Urinary bladder (tissue), 4 donors: ENCODE results near the gene ATG5. TPM values are rescaled to one million over a fixed set of nuclear protein-coding genes. Genes with fewer than 3 reads are reported as not detected.

Source experiments
- DNase-seq: peaks from one replicate; pipeline ENCODE4 v3.0.0-alpha.2; 2015; ENCODE audit errors: extremely low spot score
- H3K27ac ChIP-seq: one replicate; pipeline ENCODE4 v1.5.1; 2013; ENCODE audit warnings: low read depth, mild to moderate bottlenecking, moderate library complexity
- H3K36me3 ChIP-seq: one replicate; pipeline ENCODE4 v1.6.1; 2013; ENCODE audit warnings: mild to moderate bottlenecking, moderate library complexity; ENCODE audit not compliant: insufficient read depth
- H3K4me1 ChIP-seq: one replicate; pipeline ENCODE4 v1.6.1; 2013; ENCODE audit warnings: mild to moderate bottlenecking, moderate library complexity; ENCODE audit not compliant: insufficient read depth
- H3K4me3 ChIP-seq: one replicate; pipeline ENCODE4 v1.5.1; 2013; ENCODE audit warnings: low read depth, low read length
- WGBS: extraction: QIAGEN DNeasy Blood & Tissue Kit; methylation state at CpG from one replicate; pipeline ENCODE4 v1.1.7; 2013; 5-methylcytosine and 5-hydroxymethylcytosine counted together
- polyA plus RNA-seq: library from polyadenylated mRNA; stranded (reverse); fragments of 200-250 nt; gene quantifications from one replicate; pipeline ENCODE4 v1.2.3, GENCODE V29; 2013
- total RNA-seq: library from RNA; depleted of rRNA; stranded (reverse); fragments of >200 nt; gene quantifications from one replicate; pipeline ENCODE4 v1.2.3, GENCODE V29; 2014
- donor health status: healthy with polysubstance abuse.
- donor health status: healthy.

The ATG5 gene
- total and polyA plus RNA-seq, 2 donors, result 24.0 to 88.8 TPM

GRCh38 chr6:106185615-106186014, 139.9 kb downstream of the ATG5 start:
- no peaks in the 10 kb centered on the region for H3K4me1 ChIP-seq
- no peak overlapping the region for H3K4me3 ChIP-seq
- no peak overlapping the region for H3K27ac ChIP-seq
- WGBS, result 96% methylated on average over 2 of the region's 2 CpGs
- DNase-seq, result no peak
- H3K36me3 ChIP-seq, result no peaks in the 10 kb centered on the region

GRCh38 chr6:106184629-106185028, 140.9 kb downstream of the ATG5 start:
- H3K27ac ChIP-seq, result no peak overlapping the region
- no peak for DNase-seq
- no peaks in the 10 kb centered on the region for H3K36me3 ChIP-seq
- 94% methylated on average over 3 of the region's 3 CpGs for WGBS
- no peaks in the 10 kb centered on the region for H3K4me1 ChIP-seq
- H3K4me3 ChIP-seq, result no peak overlapping the region

DNA sequence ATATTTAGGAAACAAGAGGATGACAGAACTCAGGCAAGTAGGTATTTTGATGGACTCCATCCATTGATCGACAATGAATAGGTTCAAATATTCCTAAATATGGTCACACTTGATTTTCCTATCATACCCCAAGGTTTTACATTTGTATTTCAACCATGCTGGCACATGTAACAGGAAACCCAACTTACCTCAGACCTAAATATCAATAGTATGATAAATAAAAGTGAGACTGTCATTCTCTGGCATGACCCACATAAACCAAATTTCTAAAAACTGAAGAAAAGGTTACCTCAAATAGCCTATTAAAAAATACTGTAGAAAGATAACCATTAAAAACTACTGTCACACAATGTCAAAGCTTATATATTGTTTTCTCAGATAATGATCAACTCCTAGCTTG, 142.1 kb downstream of the ATG5 start:
- WGBS, result 97% methylated on average over 1 of the region's 1 CpG
- H3K4me3 ChIP-seq, result no peak overlapping the region

GRCh38 chr6:106182455-106182854, 143.1 kb downstream of the ATG5 start:
- H3K36me3 ChIP-seq, result no peaks in the 10 kb centered on the region
- H3K27ac ChIP-seq, result no peak overlapping the region
- no peak overlapping the region for H3K4me3 ChIP-seq
- H3K4me1 ChIP-seq, result no peaks in the 10 kb centered on the region
- no peak for DNase-seq
- 94% methylated on average over 5 of the region's 5 CpGs for WGBS

More for the DNA sequence above, 142.1 kb downstream of the ATG5 start:
- H3K27ac ChIP-seq, result no peak overlapping the region
- no peak for DNase-seq
- no peaks in the 10 kb centered on the region for H3K36me3 ChIP-seq
- no peaks in the 10 kb centered on the region for H3K4me1 ChIP-seq

DNA sequence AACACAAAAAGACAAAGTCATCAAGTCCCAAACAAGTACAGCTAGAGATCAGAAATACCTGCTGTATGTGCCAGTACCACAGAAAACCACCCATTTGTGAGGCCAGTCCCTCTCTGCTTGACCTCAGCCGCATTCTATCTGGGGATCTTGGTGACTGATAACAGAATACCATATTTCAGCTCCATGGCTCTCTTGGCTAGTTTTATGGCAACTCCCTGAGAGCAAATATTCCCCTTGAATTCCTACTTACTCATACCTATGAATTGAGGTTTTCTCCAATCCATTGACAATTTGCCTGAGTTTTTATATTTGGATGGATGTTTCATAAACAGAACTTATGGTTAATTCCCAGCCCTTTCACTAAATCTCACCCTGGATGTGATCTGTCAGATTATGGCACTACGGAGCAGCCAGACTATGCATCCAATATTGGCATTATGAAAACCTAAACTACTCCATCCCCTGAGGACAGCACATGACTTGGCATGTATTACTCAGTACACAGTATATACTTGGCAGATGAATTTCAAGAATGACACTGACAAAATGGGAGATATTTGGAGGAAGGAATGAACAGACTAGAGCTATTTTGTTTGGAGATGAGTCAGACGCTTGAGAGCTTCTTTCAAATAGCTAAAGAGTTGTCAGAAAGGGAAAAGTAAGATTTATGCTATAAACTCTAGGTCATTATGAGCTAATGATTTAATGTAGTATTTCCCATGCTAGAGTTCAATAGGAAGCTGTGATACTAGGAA, 143.7 kb downstream of the ATG5 start:
- no peak overlapping the region for H3K4me3 ChIP-seq
- 88% methylated on average over 3 of the region's 3 CpGs for WGBS
- no peak overlapping the region for H3K27ac ChIP-seq
- DNase-seq, result no peak
- no peaks in the 10 kb centered on the region for H3K4me1 ChIP-seq
- no peaks in the 10 kb centered on the region for H3K36me3 ChIP-seq

DNA sequence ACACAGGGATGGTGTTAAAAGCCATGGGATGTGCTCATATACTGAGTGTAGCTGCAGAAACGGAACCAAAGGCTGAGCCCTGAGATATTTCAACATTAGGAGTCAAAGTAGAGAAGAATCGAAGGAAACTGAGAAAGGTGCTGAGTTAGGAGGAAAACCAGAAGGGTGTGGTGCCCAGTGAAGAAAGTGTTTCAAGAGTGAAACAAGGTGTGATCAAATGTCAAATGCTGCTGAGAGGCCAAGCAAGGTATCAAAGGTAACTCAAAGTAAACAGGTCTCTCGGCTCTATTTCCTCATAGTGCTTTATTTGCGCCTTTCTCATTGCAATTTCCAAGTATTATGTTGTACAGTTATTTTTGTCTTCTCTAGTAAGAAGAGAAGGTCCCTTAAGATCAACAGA, 145.4 kb downstream of the ATG5 start:
- Histone ChIP-seq H3K4me3 (no peak overlapping the region), H3K27ac (no peak overlapping the region), H3K36me3 (no peaks in the 10 kb centered on the region), H3K4me1 (no peaks in the 10 kb centered on the region)
- DNase-seq, result no peak
- 91% methylated on average over 4 of the region's 4 CpGs for WGBS

- Histone ChIP-seq H3K27ac (no peak overlapping the region), H3K4me3 (no peak overlapping the region), H3K4me1 (no peaks in the 10 kb centered on the region), H3K36me3 (no peaks in the 10 kb centered on the region)
- DNase-seq, result no peak
- 79% methylated on average over 3 of the region's 3 CpGs for WGBS
Measured at GRCh38 chr6:106178900-106179299, 146.7 kb downstream of the ATG5 start.

GRCh38 chr6:106177786-106178185, 147.8 kb downstream of the ATG5 start:
- Histone ChIP-seq H3K36me3 (no peaks in the 10 kb centered on the region), H3K4me1 (no peaks in the 10 kb centered on the region), H3K27ac (no peak overlapping the region), H3K4me3 (no peak overlapping the region)
- WGBS, result 41% methylated on average over 2 of the region's 2 CpGs
- DNase-seq, result no peak

DNA sequence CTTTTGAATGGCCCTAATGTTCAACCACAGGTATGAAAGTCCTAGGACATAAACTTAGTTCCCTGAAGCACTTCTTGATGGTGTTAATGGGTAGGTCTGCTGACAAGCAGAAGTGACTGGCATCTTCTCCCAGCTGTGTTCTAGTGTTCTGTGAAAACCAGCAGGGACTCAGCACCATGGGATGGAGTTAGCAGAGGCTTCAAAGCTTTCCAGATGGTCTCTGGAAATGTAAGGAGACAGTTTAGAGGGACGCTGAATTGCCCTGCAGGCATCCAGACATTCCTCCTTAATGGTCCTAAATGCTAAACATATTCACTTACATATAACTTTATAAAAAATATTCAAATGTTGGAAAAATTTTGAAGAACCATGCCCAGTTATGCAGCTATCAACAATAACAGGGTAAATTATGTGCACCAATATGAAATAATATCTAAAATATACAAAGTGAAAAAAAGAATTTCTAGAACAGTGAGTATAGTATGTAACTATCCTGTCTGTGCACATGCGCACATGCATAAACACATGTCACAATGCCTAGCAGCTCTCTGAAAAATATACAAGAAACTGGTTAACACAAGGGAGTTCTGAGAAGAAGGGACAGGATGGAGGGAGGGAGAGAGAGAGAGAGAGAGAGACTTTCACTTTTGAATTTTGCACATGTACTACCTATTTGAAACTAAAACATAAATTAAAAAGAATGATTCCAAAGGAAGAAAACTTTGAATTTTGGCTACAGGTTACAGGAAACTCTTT, 152.3 kb downstream of the ATG5 start:
- Histone ChIP-seq H3K36me3 (no peaks in the 10 kb centered on the region), H3K4me1 (no peaks in the 10 kb centered on the region), H3K4me3 (no peak overlapping the region), H3K27ac (no peak overlapping the region)
- 79% methylated on average over 2 of the region's 2 CpGs for WGBS
- DNase-seq, result no peak

DNA sequence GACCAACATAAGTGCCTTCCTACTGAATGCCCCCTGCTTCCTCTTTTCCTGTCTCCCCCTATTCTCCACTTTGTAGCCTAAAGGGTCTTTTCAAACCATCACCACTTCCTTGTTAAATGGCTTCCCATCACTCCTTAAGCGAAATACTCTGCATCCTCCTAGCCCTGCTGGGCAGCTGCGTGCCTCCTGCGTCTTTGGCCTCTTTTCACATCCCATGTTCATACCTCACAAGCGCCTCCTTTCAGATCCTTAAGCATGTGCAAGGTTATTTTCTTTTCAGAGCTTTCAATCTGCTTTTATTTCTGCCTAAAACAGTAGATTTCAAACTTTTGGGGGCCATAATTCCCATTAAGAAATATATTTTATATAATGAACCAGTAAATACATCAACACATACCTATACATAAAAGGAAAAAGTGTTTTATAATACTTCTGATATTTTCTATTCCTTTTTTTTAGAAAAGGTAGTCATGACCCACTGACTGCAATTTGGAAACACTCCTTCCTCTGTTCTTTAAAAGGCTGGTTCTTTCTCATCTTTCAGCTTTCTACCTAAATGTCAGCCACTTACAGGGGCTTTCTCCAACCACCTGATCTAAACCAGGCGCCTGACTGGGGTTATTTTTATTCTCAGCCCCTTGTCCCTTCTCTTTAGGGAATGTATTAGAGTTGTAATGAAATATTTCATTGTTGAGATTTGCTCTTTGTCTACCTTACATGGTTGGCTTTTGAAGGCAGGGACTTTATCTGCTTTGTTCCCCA, 155.3 kb downstream of the ATG5 start:
- Histone ChIP-seq H3K4me3 (no peak overlapping the region), H3K36me3 (no peaks in the 10 kb centered on the region), H3K27ac (no peak overlapping the region), H3K4me1 (no peaks in the 10 kb centered on the region)
- 90% methylated on average over 5 of the region's 5 CpGs for WGBS
- no peak for DNase-seq

- H3K4me1 ChIP-seq, result no peaks in the 10 kb centered on the region
- H3K36me3 ChIP-seq, result no peaks in the 10 kb centered on the region
- no peak overlapping the region for H3K27ac ChIP-seq
- H3K4me3 ChIP-seq, result no peak overlapping the region
- WGBS, result 95% methylated on average over 5 of the region's 5 CpGs
- DNase-seq, result no peak
Measured at GRCh38 chr6:106169517-106169916, 156.0 kb downstream of the ATG5 start.

DNA sequence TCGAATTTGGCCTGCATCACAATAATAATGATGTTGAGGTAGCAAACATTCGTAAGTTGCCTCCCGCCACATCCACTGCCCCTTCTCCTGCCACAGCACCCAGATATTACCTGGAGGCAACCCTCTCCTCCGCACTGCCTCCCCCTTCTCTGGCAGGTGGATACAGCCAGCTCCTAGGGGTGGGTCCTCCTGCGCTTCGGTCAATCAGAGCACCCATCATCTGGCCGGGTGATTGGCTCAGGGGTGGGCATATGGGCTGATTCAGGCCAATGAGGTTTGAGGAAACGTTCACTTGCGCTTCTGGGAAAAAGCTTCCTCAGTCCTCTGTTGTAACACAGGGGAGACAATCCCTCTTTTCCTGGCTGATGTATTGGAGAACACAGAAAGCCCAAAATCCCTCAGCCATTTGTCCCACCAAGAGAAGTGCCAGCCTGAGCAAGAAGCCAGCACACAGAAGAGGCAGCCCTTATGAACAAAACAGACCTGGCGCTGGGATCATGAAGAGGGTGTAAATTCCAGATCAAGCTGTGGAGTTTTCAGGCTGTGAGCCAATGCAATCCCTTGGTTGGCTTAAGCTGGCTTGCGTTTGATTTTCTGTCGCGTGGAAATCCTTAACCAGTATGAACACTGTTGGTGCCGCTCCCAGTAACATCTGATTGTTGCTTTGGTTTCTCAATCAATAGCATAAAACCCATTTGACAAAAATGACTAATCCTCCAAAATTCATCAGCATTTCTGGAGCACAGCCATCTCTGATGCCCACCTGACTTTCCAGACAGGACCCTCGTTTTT, 157.3 kb downstream of the ATG5 start:
- no peaks in the 10 kb centered on the region for H3K36me3 ChIP-seq
- no peak overlapping the region for H3K4me3 ChIP-seq
- no peak for DNase-seq
- H3K4me1 ChIP-seq, result no peaks in the 10 kb centered on the region
- no peak overlapping the region for H3K27ac ChIP-seq
- 92% methylated on average over 15 of the region's 15 CpGs for WGBS

DNA sequence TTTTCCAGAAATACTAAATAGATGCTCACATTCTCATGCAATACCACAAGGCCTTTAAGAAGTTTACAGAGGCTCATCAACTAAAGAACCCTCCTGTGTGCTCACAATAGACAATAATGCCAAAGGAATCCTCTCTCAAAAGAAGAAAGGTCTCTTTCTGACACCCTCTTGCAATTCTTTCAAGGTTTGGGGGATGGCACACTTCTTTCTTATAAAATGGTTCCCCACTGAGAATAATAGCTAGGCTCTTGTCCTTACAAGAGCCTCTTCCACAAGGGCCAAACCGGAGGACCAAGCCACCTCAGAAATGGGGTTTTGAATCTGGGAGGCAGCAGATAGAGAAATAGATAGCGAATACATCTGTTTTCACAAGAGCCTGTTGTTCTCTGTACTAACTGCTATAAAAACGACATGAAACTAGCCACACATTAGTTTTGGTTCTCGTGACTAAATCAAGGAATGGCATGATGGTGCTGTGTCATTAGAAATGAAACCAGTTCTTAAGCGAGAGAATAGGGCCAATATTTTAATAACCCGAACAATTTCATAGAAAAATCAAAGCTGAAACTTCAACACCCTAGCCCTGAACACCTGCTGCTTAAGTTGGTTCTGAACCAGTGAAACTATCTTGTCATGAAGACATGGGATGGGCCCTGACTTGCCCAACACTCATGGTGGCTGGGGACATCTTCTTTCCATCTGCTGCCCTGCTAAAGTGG, 158.3 kb downstream of the ATG5 start:
- WGBS, result 80% methylated on average over 6 of the region's 6 CpGs

More for the DNA sequence above, 158.3 kb downstream of the ATG5 start:
- DNase-seq, result no peak
- Histone ChIP-seq H3K4me3 (no peak overlapping the region), H3K27ac (no peak overlapping the region), H3K4me1 (no peaks in the 10 kb centered on the region), H3K36me3 (no peaks in the 10 kb centered on the region)
